Cardiac fibroblast (primary cell): ENCODE results near the gene ITGBL1.

Experiments
- DNase-seq, 2 donors: peaks; one replicate each; pipeline versions ENCODE4 v3.0.0 to v3.0.0-alpha.2; 2010; ENCODE audit warnings: low read depth in 2 of 2
- H3K4me3 ChIP-seq, 2 donors: replicated peaks in 1 of 2; 1 replicate in 1 of 2; 2 replicates in 1 of 2; pipeline ENCODE4 v1.5.1; 2011; ENCODE audit warnings: low read depth in 2 of 2, low read length in 2 of 2, mild to moderate bottlenecking in 2 of 2, moderate library complexity in 1 of 2
- TF ChIP-seq, protein P1 (sequence below): IDR thresholded peaks from one replicate; pipeline ENCODE4 v1.5.1; 2011; ENCODE audit warnings: low read depth, mild to moderate bottlenecking, low read length, inconsistent platforms

Gene ITGBL1

GRCh38 chr13:101717353-101717752 is 264.9 kb downstream of the ITGBL1 start:
- DNase-seq: no peak
- TF ChIP-seq, protein P1, sequence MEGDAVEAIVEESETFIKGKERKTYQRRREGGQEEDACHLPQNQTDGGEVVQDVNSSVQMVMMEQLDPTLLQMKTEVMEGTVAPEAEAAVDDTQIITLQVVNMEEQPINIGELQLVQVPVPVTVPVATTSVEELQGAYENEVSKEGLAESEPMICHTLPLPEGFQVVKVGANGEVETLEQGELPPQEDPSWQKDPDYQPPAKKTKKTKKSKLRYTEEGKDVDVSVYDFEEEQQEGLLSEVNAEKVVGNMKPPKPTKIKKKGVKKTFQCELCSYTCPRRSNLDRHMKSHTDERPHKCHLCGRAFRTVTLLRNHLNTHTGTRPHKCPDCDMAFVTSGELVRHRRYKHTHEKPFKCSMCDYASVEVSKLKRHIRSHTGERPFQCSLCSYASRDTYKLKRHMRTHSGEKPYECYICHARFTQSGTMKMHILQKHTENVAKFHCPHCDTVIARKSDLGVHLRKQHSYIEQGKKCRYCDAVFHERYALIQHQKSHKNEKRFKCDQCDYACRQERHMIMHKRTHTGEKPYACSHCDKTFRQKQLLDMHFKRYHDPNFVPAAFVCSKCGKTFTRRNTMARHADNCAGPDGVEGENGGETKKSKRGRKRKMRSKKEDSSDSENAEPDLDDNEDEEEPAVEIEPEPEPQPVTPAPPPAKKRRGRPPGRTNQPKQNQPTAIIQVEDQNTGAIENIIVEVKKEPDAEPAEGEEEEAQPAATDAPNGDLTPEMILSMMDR: no peak
- no peak overlapping the region for H3K4me3 ChIP-seq

DNA sequence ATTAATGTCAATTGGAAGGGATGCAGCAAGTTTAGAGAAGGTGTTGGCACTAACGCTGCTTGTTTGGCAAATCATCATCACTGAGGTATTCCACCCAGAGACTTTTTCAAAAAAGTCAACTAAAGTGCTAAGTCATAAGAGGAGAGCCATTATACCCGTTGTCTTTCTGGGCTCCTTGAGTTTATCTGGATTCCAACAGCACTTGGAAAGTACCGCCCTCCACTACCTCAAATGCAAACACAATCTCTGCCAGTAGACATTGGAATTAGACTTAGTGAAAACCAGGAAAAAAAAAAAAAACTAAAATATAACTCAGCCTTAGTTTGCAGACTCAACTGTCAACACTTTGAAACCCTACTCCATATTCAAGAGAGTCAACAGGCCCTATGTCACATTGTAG is 266.0 kb downstream of the ITGBL1 start:
- no peak for DNase-seq
- H3K4me3 ChIP-seq: no peak overlapping the region
- TF ChIP-seq, protein P1: no peak

GRCh38 chr13:101726681-101727080 is 274.2 kb downstream of the ITGBL1 start:
- TF ChIP-seq, protein P1: no peak

GRCh38 chr13:101727118-101727517 is 274.6 kb downstream of the ITGBL1 start:
- DNase-seq: no peak
- TF ChIP-seq, protein P1: no peak

More at GRCh38 chr13:101726681-101727080, 274.2 kb downstream of the ITGBL1 start:
- no peak overlapping the region for H3K4me3 ChIP-seq
- no peak for DNase-seq

DNA sequence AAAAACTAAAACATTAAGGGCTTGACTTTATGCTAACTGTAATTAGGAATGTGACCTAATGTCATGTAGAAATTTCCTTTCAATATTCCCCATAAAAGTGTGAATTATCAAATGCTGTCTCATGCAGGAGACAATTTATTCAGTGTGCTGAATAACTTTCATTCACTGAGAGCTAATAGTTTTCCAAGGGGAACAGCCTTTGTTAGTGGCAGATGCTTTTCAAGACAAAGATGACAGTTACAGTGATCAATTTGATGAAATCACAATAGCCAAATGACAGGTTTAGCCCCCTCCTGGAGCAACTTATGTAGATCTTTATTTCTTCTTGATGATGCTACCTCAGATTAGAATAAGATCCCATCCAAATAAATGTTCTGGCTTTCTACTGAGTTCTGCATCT is 275.5 kb downstream of the ITGBL1 start:
- TF ChIP-seq, protein P1: no peak
- no peak for DNase-seq

More at GRCh38 chr13:101727118-101727517, 274.6 kb downstream of the ITGBL1 start:
- H3K4me3 ChIP-seq: no peak overlapping the region

GRCh38 chr13:101728615-101729014 is 276.1 kb downstream of the ITGBL1 start:
- DNase-seq: no peak
- TF ChIP-seq, protein P1: no peak
- no peak overlapping the region for H3K4me3 ChIP-seq

More for the DNA sequence above, 275.5 kb downstream of the ITGBL1 start:
- H3K4me3 ChIP-seq: no peak overlapping the region

DNA sequence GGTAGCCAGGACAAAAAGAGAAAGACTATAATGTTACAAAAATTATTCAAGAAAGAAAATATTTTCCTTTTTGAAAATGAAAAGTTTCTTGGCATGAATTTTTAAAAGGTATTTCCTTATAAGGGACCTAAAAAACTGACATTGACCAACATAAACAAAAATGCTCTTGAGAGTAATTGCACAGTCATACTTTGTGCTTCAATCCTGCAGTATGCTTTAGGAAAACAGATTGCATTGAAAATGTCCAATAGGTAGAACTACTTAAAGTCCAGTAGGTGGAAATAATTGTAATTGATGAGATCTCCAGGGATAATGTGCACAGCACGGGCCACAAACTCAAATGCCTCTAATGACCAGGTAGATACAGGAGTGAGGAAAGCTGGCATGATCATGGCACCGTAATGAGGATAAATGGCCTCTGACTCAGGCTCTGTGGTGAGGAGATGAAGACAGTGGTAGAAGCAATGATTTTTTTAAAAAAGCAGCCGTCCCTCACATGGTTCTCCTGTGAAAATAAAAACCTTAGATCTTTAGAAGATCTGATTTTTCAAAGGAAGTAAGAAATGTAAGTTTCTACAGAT is 278.0 kb downstream of the ITGBL1 start:
- TF ChIP-seq, protein P1: no peak
- H3K4me3 ChIP-seq: no peak overlapping the region
- DNase-seq: peak in 1 of 2 donors; percentile 43
